ENCODE measurements around the gene ZNF273. TPM values are rescaled to one million over a fixed set of nuclear protein-coding genes. Genes with fewer than 3 reads are reported as not detected.
"Not testable (repeated sequence)": the region's sequence is repeated elsewhere in the genome, so short reads cannot be mapped to it uniquely, and the experiment has no call there.

The ZNF273 gene
- total RNA-seq, 1 experiment from 2014 or later: 7.6 TPM

GRCh38 chr7:64890761-64891362, 12.2 kb upstream of the ZNF273 start:
- BruUV-seq (replicated peaks): no TSS peak
- Histone ChIP-seq H3K27me3 (ENCODE audit: low read length) (no peaks in the 10 kb centered on the region), H3K4me3 (ENCODE audit: low read length) (no peak overlapping the region), H3K79me2 (ENCODE audit: low read length) (no peaks in the 10 kb centered on the region), H3K36me3 (ENCODE audit: low read depth, low read length) (no peaks in the 10 kb centered on the region), H3K4me1 (ENCODE audit: insufficient read depth, low read length) (no peaks in the 10 kb centered on the region), H3K4me2 (ENCODE audit: low read length) (no peak overlapping the region), H3K9me3 (ENCODE audit: low read length) (no peaks in the 10 kb centered on the region), H4K20me1 (ENCODE audit: low read length) (no peaks in the 10 kb centered on the region), H3F3A (ENCODE audit: low read length, unreplicated experiment) (no peaks in the 10 kb centered on the region), H3K9me2 (replicated peaks; ENCODE audit: low read length) (no peaks in the 10 kb centered on the region), H3K27ac (ENCODE audit: low read length) (no peak overlapping the region), H3K9ac (ENCODE audit: low read length) (no peak overlapping the region), H2AFZ (ENCODE audit: low read length) (no peak overlapping the region)
- POLR2A ChIA-PET (ENCODE audit: unreplicated experiment): no interaction called here
- DNase-seq: no peak
- CTCF ChIA-PET: no interaction called here
- intact Hi-C loops (cut with micrococcal nuclease): no loop called here
- no peak for ATAC-seq
- no peak for TF ChIP-seq EZH2phosphoT487 (IDR thresholded peaks at IDR 0.05; ENCODE audit: borderline replicate concordance, low read length)
- no peak for TF ChIP-seq CTCF (conservative IDR thresholded peaks at IDR 0.05; ENCODE audit: low read depth, low read length)
- no peak for TF ChIP-seq EZH2 (IDR thresholded peaks at IDR 0.05; ENCODE audit: low read length, unreplicated experiment)

GRCh38 chr7:64891363-64892081, 11.6 kb upstream of the ZNF273 start:
- H3K4me2 ChIP-seq (ENCODE audit: low read length); H3K4me1 ChIP-seq (ENCODE audit: insufficient read depth, low read length); H3K79me2 ChIP-seq (ENCODE audit: low read length); DNase-seq; H3F3A ChIP-seq (ENCODE audit: low read length, unreplicated experiment); H3K9ac ChIP-seq (ENCODE audit: low read length); H3K36me3 ChIP-seq (ENCODE audit: low read depth, low read length); H3K4me3 ChIP-seq (ENCODE audit: low read length); CTCF ChIA-PET; ATAC-seq; POLR2A ChIA-PET (ENCODE audit: unreplicated experiment); H3K9me3 ChIP-seq (ENCODE audit: low read length); H4K20me1 ChIP-seq (ENCODE audit: low read length); H3K27ac ChIP-seq (ENCODE audit: low read length); H2AFZ ChIP-seq (ENCODE audit: low read length); intact Hi-C loops (cut with micrococcal nuclease); H3K9me2 ChIP-seq (replicated peaks; ENCODE audit: low read length); H3K27me3 ChIP-seq (ENCODE audit: low read length); BruUV-seq (replicated peaks): not testable (repeated sequence)

GRCh38 chr7:64892116-64892515, 11.0 kb upstream of the ZNF273 start:
- TF ChIP-seq CTCF (conservative IDR thresholded peaks at IDR 0.05; ENCODE audit: low read depth, low read length) (no peak), EZH2phosphoT487 (IDR thresholded peaks at IDR 0.05; ENCODE audit: borderline replicate concordance, low read length) (no peak), EZH2 (IDR thresholded peaks at IDR 0.05; ENCODE audit: low read length, unreplicated experiment) (no peak)
- H4K20me1 ChIP-seq (ENCODE audit: low read length): no peaks in the 10 kb centered on the region
- ChIA-PET CTCF (no interaction called here), POLR2A (ENCODE audit: unreplicated experiment) (no interaction called here)
- no peak overlapping the region for H3K9ac ChIP-seq (ENCODE audit: low read length)
- no peaks in the 10 kb centered on the region for H3K4me1 ChIP-seq (ENCODE audit: insufficient read depth, low read length)
- intact Hi-C loops (cut with micrococcal nuclease): no loop called here
- no TSS peak for BruUV-seq (replicated peaks)
- H2AFZ ChIP-seq (ENCODE audit: low read length): no peak overlapping the region
- H3K27me3 ChIP-seq (ENCODE audit: low read length): no peaks in the 10 kb centered on the region
- H3K9me3 ChIP-seq (ENCODE audit: low read length): no peaks in the 10 kb centered on the region
- DNase-seq: no peak
- H3K27ac ChIP-seq (ENCODE audit: low read length): no peak overlapping the region
- ATAC-seq: no peak
- H3K36me3 ChIP-seq (ENCODE audit: low read depth, low read length): no peaks in the 10 kb centered on the region
- no peaks in the 10 kb centered on the region for H3K9me2 ChIP-seq (replicated peaks; ENCODE audit: low read length)
- H3K4me2 ChIP-seq (ENCODE audit: low read length): no peak overlapping the region
- no peaks in the 10 kb centered on the region for H3F3A ChIP-seq (ENCODE audit: low read length, unreplicated experiment)
- no peaks in the 10 kb centered on the region for H3K79me2 ChIP-seq (ENCODE audit: low read length)
- H3K4me3 ChIP-seq (ENCODE audit: low read length): no peak overlapping the region

All from PC-3 (cell line).